ENCODE measurements around the gene SLC9A9.
"Not testable (repeated sequence)": the region's sequence is repeated elsewhere in the genome, so short reads cannot be mapped to it uniquely, and the experiment has no call there.

SLC9A9 gene

DNA sequence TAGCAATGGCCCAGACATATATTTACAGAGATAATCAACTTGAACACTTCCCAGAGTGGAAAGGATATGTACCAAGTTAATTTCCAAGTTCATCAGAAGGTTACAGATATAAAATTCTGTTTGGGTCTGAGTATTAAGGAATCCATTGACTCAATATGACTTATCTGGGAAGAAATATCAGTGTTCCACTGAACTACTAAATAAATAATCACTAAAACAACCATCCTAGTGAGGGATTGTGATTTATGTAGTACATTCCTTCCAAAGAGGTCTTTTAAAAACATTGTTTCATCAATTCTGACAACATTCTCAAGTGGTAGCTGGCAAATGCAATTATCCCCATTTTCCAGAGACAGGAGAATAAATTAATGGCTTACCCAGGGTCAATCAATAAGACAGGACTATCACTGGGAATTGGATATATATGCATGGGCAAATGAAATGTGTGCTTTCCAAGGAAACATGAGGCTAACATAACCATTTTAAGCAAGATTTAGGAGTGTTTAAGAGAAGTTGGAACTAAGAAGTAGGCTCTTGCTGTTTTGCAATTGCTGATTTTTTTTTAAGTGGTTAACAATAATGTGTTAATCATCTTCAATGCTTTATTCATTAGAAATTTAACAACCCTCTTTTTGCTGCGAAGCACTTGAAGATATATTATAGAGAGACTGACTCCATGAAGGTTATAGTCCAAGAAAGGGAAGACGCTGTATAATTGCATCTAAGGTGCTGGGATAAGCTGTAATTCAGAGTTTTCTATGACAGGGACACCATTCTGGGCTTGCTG is 37.9 kb downstream of the SLC9A9 start:
- no peak for DNase-seq (ENCODE audit: low read depth)

DNA sequence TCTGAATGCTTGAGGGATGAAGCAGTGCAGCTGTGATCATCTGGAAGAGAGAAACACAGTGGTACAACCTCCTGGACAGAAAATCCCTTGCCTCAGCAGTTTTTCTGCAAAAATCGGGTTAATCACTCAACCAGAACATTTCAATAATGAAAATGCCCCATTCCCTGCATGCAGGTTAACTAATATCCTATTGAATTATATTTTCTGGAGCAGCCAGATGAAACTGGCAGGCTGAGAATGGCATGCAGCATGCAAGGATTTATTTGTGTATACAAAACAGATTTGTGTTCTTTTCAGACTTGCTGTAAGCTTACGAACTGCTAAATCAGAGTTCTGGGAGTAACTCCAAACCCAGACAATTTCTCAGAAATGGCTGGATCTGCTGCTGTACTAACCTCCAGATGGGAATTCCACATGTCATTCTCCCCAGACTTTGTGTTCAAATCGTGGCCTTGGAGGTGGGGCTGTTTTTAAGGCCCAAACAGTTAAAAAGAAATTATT is 39.1 kb downstream of the SLC9A9 start:
- no peak for DNase-seq (ENCODE audit: low read depth)

DNA sequence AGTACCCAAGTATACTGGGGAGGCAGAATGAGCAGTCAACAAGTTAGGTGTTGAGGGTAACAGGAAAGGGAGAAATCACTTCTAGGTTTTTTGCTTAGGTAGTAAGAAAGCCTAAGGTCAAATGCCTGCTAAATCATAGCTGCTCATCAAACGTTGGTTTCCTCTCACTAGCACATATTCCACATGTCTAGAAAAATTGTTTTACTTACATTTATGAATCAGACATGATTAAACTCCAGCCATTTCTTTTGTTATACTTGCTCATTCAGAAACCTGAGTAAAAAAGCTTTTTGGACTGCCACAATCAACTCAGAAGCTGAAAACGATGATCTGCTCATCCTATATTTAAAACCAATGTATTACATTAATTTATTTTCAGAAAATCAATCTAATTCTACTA is 40.2 kb downstream of the SLC9A9 start:
- DNase-seq (ENCODE audit: low read depth) = no peak

DNA sequence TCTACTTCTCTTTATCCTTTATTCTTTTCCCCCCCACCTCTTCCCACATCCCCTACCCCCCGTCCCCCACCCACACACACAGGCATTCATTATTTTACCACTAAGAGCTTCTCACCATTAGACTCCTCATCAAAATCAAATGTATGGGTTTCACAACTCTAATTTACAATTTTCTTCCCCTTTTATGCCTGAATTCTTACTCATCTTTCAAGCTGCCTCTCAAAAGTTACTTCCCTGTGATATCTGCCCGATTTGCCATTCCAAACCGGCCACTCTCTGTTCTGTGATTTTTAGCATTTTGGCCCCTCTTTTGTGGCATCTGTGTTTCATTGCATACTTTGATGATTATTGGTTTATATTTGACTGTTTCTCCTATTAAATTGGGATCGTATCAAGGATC is 42.2 kb downstream of the SLC9A9 start:
- DNase-seq (ENCODE audit: low read depth) = no peak

DNA sequence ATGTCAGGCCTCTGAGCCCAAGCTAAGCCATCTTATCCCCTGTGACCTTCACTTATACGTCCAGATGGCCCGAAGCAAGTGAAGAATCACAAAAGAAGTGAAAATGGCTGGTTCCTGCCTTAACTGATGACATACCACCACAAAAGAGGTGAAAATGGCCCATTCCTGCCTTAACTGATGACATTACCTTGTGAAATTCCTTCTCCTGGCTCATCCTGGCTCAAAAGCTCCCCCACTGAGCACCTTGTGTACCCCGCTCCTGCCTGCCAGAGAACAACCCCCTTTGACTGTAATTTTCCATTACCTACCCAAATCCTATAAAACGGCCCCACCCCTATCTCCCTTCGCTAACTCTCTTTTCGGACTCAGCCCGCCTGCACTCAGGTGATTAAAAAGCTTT is 42.8 kb downstream of the SLC9A9 start:
- DNase-seq (ENCODE audit: low read depth) = not testable (repeated sequence)

DNA sequence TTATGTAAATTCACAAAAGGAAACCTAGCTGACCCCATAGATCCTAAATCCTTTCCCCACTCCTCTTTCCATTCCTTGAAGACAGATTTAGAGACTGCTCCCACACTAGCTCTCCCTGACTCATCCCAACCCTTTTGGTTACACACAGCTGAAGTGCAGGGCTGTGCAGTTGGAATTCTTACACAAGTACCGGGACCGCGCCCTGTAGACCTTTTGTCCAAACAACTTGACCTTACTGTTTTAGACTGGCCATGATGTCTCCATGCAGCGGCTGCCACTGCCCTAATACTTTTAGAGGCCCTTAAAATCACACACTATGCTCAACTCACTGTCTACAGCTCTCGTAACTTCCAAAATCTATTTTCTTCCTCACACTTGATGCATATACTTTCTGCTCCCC is 47.2 kb downstream of the SLC9A9 start:
- not testable (repeated sequence) for DNase-seq (ENCODE audit: low read depth)

DNA sequence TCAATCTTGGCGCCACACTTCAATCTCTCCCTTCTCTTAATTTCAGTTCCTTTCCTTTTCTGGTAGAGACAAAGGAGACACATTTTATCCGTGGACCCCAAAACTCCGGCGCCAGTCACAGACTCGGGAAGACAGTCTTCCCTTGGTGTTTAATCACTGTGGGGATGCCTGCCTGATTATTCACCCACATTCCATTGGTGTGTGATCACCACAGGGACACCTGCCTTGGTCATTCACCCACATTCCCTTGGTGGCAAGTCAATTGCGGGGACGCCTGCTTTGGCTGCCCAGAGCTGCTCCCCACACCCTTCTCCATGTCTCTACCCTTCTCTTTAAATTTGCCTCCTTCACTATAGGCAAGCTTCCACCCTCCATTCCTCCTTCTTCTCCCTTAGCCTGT is 50.1 kb downstream of the SLC9A9 start:
- not testable (repeated sequence) for DNase-seq (ENCODE audit: low read depth)

DNA sequence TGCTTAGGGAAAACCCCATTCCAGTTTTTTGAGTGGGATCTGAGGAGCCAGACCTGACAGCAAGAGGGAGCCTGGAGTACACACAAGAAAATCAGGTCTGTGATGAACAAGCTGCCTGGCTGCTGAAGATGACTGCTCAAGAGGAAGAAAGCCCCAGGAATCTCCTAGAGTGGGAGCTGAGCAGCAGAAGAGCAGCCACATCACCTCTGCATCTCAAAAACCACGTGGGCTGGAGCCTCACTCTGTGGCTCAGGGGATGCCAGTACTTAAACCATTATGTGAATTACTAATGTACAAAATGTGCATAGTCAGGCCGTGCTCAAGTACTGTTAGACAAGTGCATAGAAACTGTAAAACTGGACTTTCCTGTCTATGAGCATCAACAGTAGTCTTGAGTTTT is 52.4 kb downstream of the SLC9A9 start:
- DNase-seq (ENCODE audit: low read depth) = no peak

DNA sequence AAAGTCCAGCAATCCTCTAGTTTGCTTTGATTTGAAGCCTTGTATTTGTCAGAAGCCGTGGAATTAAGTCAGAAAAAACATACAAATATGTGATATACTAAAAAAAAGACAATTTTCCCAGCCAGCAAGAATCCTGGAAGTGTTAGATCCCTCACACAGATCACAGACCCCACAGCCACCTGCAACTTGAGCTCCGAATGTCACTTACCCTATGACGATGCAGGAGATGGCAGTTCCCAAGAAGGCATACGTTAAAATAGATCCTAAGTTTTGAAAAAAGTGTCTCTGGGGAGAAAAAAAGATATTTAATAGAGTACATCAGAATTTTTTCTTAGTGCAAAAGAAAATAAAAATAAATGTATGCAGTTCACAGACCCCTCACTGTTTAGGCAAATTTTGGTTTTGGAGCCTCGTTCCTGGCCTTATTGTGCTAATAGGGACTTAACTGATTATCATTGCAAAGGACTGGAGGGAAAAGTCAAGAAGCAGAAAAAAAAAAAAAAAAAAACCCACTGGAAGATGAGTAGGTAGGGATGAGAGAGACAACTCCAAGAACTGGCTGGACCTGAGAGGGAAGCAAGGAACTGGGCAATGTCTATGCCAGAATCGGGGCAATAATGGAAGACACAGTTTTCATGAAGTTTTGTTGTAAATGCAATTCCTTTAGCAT is 53.3 kb downstream of the SLC9A9 start:
- DNase-seq (ENCODE audit: low read depth) = no peak

DNA sequence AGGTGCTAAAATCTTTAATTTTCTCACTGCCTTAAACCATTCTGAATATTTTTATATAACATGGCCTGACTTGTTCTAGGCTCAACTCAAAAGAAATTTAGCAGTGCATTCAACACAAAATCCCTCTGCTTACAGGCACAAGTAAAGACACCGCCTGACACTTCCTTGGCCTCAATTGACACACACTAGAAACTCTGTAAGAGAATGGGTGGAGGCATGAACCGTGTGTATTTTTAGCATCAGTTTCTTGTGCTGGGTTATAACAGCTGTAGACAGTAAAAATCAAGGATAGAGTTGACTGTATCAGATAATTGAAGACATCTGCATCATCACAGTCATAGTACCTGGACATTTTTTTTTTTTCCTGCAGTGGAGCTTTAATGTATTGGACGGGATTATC is 54.3 kb downstream of the SLC9A9 start:
- DNase-seq (ENCODE audit: low read depth) = no peak

DNA sequence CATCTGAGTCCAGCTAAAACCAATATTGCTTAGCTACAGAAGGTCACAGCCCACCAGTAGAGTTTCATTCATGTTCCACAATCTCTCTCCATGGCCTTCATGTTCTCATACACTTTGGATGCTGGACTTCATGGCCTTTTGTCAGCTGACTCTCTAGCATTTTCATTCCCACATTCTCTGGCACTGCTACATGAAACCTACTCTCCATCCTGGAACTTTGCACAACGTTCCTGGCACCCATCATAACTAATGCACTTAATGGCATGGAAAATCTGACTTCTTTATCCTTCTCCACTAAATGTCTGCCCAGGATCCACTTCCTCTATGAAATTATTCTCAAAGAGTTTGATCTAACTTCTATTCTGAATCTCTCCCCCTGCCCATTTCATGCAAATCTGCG is 56.9 kb downstream of the SLC9A9 start:
- DNase-seq (ENCODE audit: low read depth) = no peak

DNA sequence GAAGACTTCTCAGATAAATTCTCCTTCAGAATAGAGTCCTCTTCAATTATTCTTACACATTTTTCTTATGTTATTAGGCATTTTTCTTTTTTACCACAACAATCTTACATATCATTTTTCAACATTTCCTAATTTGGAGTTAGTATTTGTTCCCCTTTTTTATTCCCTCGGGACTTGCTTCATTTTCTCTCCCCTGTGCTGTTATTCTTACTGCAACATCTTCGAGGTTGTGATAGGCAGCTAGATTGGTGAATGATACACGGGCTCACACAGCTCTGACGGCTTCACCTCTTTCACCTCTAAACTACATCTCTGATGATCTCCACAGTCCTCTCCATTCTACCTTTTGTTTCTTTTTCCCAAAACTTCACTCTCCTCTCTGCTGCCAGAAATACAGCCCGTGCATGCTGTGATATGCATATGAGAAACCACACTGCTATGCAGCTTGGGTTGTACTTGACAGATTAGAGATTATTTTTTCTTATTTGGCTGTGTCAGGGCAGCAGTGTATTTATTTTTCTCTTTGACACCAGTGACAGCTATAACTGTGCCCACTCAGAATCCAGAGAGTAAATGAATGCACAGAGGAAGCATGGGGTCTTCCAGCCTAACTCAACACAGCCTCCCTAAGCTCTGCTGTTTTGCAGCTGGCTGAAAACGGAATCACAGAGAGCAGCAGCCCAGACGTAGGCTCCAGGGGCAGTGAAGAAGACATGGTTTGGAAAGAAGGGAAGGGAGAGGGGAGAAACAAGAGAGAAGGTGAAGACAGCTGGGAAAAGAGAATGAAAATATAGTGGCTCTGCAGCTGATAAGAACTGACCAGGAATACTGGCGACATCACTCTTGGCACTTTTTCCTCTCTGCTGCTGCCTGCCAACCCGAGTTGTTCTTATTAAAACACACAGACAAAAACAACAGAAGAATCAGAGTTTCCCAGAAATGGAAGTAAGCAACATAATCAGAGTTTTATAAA is 61.8 kb downstream of the SLC9A9 start:
- no peak for DNase-seq (ENCODE audit: low read depth)

DNA sequence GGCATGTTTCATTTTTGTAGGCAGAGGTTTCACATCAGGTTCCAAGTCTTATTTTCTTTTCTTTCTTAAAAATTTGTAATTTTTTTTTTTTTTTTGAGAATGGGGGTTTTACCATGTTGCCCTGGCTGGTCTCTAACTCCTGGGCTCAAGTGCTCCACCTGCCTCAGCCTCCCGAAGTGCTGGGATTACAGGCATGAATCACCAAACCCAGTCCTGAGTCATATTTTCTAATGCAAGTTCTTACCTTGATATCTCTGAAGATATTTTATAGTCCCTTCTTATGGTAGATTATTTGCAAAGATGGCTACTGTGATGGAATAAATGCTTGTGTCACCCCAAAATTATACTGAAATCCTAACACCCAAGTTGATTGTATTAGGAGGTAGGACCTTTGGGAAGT is 63.8 kb downstream of the SLC9A9 start:
- no peak for DNase-seq (ENCODE audit: low read depth)

DNA sequence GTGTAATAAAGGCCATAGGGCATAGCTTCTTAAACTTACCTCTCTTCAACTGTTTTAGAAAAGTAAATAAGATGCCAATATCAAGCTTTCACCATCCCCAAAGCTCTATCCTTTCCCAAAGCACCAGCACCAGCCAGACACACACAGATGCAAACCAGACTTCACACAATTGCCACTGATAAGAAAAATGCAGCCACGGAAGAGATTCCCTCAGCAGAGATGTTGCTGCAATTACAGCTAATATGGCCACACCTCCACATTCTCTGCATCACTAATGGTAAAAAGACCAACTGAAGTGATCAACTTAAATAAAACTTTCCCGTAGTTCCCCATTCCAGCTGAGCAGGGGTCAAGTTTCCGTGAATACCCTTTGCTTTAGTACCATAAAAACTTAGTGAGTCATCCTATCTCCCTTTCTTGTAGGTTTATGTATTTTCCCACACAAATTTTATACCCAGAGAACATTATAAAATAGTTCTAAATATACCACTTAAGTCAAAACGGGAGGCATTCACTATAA is 64.4 kb downstream of the SLC9A9 start:
- no peak for DNase-seq (ENCODE audit: low read depth)

DNA sequence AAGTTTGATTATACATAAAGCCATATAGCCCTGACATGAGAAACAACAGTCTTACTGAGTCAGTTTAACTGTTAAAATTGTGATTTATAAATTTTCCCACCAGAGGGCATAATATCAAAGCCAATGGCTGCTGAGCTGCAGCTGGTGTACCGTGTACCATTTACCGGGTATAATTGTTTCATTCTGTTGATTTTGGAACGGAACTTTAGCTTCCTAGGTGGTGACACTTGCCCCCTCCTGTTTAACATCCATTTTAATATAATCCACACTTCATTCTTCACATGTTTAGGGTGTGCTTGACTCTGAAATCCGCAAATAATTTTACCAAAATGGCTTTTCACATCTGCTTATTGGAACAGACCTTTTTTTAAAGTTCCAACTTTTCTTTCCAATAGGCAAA is 72.8 kb downstream of the SLC9A9 start:
- no peak for DNase-seq (ENCODE audit: low read depth)

DNA sequence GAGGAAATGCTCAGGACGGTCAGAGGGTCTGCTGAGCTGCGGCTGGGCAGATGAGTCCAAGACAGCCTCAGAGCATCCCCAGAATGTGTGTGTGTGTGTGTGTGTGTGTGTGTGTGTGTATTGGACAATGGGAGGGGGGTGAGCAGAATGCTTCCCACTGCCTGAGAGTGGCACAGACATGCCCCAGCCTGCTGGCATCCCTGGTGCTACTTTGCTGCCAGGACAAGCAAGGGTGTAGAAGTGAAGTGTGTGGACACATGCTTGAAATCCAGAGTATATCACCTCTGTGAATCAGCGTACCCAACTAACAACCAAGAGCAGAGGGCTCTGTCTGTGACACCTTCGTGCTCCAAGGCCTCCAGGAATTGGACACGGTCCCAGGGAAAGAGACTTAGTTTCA is 76.3 kb downstream of the SLC9A9 start:
- no peak for DNase-seq (ENCODE audit: low read depth)

DNA sequence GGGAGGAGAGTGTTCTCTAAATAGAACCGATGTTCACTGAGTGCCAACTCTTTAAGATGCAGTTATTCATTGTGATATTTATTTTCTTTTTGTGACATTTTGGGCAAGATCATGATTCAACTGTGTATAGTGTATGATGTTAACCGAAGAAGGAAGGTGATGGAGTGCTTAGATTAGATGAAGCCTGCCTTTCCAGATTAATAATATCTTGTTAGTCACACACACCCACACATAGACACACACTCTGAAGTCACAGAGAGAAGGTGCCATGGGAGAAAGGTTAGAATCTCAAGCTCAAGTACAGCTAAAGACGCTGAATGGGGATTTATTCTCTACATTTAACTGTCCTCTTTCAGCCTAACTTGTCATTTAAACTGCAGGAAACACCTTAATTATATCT is 77.0 kb downstream of the SLC9A9 start:
- no peak for DNase-seq (ENCODE audit: low read depth)

DNA sequence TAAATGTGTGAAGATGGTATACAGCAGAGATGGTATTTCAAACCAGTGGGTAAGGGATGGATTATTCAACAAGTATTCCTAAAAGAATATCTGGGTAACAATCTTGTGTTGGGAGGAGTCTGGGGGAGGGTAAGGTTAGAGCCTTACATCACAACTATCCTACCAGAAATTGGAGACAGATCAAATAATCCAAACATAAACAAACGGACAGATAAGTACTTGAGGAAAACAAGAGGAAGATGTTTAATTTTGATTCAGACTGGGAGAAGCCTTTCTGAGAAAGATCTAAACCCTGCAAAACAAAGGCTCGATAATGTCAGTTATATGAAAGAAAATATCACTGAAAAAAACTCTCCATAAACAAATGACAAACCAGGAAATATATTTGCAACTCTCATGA is 77.9 kb downstream of the SLC9A9 start:
- no peak for DNase-seq (ENCODE audit: low read depth)

DNA sequence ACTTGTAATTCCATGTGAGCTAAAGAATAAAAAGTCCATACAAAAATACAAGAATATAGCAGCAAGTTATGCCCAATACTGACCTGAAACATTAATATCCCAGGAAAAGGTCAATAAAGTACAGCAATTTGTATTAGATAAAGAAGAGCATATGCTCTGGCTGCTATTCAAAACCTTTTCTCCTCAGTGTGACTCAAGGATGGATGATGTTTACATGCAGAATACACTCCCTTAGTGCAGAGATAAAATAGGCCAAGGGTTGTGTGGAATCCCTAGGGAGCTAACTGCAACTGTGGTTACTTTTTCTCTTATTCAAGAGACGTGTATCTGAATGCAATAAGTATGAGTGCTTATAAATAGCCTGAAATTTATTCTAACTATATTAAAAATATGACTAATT is 78.7 kb downstream of the SLC9A9 start:
- DNase-seq (ENCODE audit: low read depth) = no peak

DNA sequence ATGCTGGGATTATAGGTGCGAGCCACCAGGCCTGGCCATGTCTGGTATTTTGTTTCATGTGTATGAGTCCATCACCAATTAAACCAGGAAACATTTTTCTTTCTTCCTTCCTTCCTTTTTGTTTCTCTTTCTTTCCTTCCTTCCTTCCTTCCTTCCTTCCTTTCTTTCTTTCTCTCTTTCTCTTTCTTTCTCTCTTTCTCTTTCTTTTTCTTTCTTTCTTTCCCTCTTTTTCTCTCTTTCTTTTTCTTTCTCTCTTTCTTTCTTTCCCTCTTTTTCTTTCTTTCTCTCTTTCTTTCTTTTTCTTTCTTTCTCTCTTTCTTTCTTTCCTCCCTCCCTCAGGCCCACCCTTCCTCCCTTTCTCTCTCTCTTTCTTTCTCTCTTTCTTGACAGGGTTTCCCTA is 83.4 kb downstream of the SLC9A9 start:
- DNase-seq (ENCODE audit: low read depth) = no peak

DNA sequence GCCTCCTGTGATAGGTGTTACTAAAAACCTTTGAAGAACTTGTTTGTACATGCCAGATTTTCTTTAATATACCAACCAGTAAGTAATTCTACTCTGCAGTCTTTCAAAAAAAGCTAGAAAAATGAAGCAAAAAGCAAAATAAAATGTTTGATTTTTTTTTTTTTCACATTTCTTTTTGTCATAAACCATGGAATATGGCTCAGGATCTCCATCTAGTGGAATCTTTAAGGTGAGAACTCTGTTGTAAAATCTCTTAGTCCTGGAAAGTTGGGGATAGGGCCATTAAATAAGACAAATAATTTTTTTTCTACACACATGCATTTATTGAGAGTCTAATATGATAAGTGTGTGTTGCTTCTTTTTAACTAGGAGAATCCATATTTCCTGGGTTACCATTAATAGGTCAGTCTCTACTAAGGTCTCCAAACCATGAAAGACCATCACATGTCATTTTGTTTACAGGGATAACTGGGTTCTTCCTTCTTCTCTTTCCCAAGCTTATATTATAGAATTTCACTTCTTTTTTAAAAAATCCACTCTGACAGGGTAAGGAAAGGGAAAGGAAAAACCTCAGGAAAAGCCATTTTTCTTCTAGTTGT is 84.6 kb downstream of the SLC9A9 start:
- DNase-seq (ENCODE audit: low read depth) = no peak

DNA sequence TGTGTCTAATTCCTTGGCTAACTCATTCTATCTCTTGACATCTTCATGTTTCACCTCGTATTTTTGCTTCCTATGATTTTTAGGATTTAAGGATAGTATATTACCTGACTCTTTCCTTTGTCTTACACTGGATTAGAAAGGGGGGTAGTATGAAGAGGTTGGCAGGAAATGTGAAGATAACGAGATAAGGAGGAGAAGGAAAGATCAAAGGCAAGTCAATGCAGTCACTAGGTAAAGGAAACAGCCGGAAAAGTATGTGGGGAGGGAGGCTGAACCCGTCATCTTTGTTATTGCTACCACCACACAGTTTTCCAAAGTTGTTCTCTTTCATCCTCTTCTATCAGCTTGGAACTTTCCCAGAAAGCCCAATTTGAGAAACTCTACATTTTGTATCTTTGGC is 90.6 kb downstream of the SLC9A9 start:
- no peak for DNase-seq (ENCODE audit: low read depth)

Data from T follicular helper cell (primary cell).